Measurements from ENCODE around the gene EPHB2. TPM values are rescaled to one million over a fixed set of nuclear protein-coding genes. Genes with fewer than 3 reads are reported as not detected.

The EPHB2 gene
- total RNA-seq, 4 donors from 2014 or later: 0.32 to 4.0 (median 1.7) TPM

DNA sequence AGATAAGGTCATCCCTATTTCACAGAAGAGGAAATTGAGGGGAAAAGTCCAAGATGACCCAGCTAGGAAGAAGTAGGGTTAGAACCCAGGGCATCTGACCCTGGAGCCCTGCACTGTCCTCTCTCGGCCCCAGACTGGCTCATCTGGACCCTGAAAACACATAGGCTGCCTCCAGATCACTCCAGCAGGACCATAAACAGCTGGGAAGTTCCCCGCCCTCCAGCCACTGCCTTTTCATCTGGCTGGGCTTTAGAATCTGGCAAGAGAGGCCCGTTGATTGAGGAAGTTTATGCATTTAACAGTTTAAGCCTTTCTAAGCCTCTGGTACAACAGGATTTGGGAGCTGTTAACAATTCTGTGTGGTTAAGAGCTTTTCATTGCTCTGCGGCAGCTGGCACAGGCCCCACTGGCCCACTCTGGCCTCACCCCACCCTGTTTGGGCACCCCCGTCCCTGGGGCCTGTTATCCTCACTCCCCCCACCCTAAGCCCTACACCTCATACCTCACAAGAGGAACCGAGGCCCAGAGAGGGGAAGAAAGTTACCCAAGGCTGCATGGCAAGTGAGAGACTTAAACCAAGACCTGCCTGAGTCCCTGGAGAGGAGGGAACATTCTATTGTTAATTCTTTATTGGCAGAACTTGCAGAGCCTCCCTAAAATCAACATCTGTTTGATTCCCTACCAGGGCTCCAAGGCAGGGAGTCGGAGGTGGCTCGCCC lies 84.2 kb downstream of the EPHB2 start:
- Histone ChIP-seq H3K4me1 (peaks cover 19% of the 10 kb centered on the region), H3K9me3 (no peaks in the 10 kb centered on the region), H3K4me3 (no peak overlapping the region), H3K27me3 (peaks cover under 1% of the 10 kb centered on the region), H3K27ac (no peak overlapping the region), H3K36me3 (no peaks in the 10 kb centered on the region)
- no peak for TF ChIP-seq POLR2A (IDR thresholded peaks at IDR 0.05)
- DNase-seq (ENCODE audit: low spot score in 2 of 2): no peak
- WGBS: 37% methylated on average over 6 of the region's 8 CpGs

DNA sequence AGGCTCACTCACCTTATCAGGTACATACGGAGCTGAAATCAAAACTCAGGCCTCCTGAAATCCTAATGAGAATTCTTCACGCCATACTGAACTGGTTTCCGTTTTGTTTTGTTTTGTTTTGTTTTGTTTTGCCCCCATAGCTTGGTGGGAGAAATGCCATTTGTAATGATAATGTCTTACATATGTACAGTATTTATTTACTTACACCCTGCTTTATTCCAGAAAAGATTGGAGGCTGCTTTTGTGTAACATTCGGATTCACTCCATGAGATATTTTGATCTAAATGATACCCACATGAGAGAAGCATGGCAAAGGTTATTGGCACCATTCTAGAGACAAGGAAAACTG lies 84.7 kb downstream of the EPHB2 start:
- 67% methylated on average over 4 of the region's 4 CpGs for WGBS
- Histone ChIP-seq H3K9me3 (no peaks in the 10 kb centered on the region), H3K4me3 (no peak overlapping the region), H3K36me3 (no peaks in the 10 kb centered on the region), H3K27me3 (peaks cover 4% of the 10 kb centered on the region), H3K4me1 (peaks cover 17% of the 10 kb centered on the region), H3K27ac (no peak overlapping the region)
- TF ChIP-seq POLR2AphosphoS5 (IDR thresholded peaks at IDR 0.05): no peak
- TF ChIP-seq, protein P1, sequence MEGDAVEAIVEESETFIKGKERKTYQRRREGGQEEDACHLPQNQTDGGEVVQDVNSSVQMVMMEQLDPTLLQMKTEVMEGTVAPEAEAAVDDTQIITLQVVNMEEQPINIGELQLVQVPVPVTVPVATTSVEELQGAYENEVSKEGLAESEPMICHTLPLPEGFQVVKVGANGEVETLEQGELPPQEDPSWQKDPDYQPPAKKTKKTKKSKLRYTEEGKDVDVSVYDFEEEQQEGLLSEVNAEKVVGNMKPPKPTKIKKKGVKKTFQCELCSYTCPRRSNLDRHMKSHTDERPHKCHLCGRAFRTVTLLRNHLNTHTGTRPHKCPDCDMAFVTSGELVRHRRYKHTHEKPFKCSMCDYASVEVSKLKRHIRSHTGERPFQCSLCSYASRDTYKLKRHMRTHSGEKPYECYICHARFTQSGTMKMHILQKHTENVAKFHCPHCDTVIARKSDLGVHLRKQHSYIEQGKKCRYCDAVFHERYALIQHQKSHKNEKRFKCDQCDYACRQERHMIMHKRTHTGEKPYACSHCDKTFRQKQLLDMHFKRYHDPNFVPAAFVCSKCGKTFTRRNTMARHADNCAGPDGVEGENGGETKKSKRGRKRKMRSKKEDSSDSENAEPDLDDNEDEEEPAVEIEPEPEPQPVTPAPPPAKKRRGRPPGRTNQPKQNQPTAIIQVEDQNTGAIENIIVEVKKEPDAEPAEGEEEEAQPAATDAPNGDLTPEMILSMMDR (IDR thresholded peaks at IDR 0.05): no peak
- TF ChIP-seq POLR2A (IDR thresholded peaks at IDR 0.05): no peak
- no peak for DNase-seq (ENCODE audit: low spot score in 2 of 2)

DNA sequence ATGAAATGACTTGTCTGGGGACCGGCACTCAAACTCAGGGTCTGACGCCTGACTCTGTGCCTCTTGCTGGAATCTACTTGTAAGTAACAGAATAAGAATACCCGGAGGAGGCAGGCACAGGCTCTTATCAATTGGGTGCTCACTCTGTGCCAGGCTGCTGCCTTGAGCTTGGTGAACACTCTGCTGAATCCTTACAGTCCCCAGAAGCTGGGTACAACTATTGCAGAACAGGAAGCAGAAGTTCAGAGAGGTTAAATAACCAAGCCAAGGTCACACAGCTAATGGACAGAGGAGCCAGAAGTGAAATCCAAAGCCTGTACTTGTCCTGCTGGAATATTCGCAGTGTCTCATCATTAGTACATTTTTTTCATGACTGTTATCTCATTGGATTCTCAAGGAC lies 86.0 kb downstream of the EPHB2 start:
- Histone ChIP-seq H3K36me3 (no peaks in the 10 kb centered on the region), H3K27me3 (peaks cover 4% of the 10 kb centered on the region), H3K4me1 (peaks cover 12% of the 10 kb centered on the region), H3K9me3 (no peaks in the 10 kb centered on the region), H3K4me3 (no peak overlapping the region), H3K27ac (no peak overlapping the region)
- WGBS: 88% methylated on average over 2 of the region's 4 CpGs
- DNase-seq (ENCODE audit: low spot score in 2 of 2): no peak
- TF ChIP-seq POLR2A (IDR thresholded peaks at IDR 0.05) (no peak), POLR2AphosphoS5 (IDR thresholded peaks at IDR 0.05) (no peak), EP300 (IDR thresholded peaks at IDR 0.05) (no peak)
- TF ChIP-seq, protein P1 (IDR thresholded peaks at IDR 0.05): no peak

DNA sequence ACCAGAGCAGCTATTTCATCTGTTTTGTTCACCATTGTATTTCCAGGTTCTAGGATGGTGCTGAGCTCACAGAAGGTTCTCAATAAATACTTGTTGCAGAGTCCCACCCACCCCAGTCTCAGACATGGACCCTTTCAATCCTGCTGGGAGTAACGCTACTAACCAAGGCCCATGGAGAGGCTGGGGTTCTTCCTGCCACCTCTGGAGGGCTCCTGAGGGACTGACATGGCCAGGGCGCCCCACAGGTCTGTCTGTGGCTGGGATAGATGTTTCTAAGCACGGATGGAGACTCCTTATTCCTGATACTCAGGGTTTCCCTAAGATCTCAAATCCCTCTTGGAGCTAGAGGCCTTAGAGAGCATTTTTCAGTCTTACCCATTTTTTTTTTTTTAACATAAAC lies 87.4 kb downstream of the EPHB2 start:
- TF ChIP-seq EP300 (IDR thresholded peaks at IDR 0.05) (no peak), POLR2A (IDR thresholded peaks at IDR 0.05) (no peak), POLR2AphosphoS5 (IDR thresholded peaks at IDR 0.05) (no peak)
- TF ChIP-seq, protein P1 (IDR thresholded peaks at IDR 0.05): no peak
- Histone ChIP-seq H3K4me1 (peaks cover 12% of the 10 kb centered on the region), H3K4me3 (no peak overlapping the region), H3K9me3 (no peaks in the 10 kb centered on the region), H3K27ac (no peak overlapping the region), H3K27me3 (peaks cover 4% of the 10 kb centered on the region), H3K36me3 (no peaks in the 10 kb centered on the region)
- WGBS: 84% methylated on average over 3 of the region's 3 CpGs
- DNase-seq (ENCODE audit: low spot score in 2 of 2): no peak

DNA sequence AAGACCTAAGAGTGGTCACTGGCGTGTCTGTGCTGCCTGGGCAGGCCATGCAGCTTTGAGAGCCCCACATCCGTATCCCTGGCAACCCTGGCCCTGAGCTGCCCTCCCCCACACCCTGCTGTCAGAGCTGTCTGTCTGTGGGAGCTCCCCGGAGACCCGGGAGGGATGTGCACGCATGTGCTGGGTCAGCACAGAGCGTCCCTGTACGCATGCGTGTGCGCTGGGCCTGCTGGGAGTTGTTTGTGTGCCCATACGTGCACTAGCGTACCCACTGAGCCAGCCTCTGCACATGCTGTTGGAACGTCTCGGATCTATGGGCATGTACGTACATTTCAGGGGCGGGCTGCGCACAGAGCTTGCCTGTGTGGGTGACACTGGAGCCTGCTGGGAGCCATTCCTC lies 89.3 kb downstream of the EPHB2 start:
- Histone ChIP-seq H3K4me3 (no peak overlapping the region), H3K27ac (no peak overlapping the region), H3K36me3 (no peaks in the 10 kb centered on the region), H3K27me3 (peaks cover 4% of the 10 kb centered on the region), H3K4me1 (peaks cover 13% of the 10 kb centered on the region), H3K9me3 (no peaks in the 10 kb centered on the region)
- no peak for DNase-seq (ENCODE audit: low spot score in 2 of 2)
- WGBS: no CpG with 5 or more reads among the region's 16 CpGs
- TF ChIP-seq EP300 (IDR thresholded peaks at IDR 0.05): no peak
- TF ChIP-seq POLR2AphosphoS5 (IDR thresholded peaks at IDR 0.05): no peak
- no peak for TF ChIP-seq POLR2A (IDR thresholded peaks at IDR 0.05)
- TF ChIP-seq, protein P1 (IDR thresholded peaks at IDR 0.05): no peak

DNA sequence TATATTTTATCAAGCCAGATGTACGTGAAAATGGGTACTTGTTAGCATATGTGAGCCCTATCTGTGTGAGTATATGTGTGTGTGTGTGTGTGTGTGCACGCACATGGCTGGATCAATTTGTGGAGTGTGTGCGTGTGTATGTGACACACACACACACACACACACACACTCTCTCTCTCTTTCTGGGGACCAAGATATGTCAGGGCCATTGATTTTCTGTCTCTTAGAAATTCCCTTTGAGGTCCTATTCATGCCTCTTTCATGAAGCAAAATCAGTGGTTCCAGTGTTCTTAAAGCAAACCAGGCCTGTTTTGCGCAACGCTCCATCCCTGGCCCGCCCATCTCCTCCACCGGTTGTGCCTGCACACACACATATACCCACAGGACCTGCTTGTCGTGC lies 90.0 kb downstream of the EPHB2 start:
- H3K36me3 ChIP-seq: no peaks in the 10 kb centered on the region
- H3K9me3 ChIP-seq: no peaks in the 10 kb centered on the region
- no peak for TF ChIP-seq POLR2A (IDR thresholded peaks at IDR 0.05)
- TF ChIP-seq EP300 (IDR thresholded peaks at IDR 0.05): no peak
- TF ChIP-seq, protein P1 (IDR thresholded peaks at IDR 0.05): no peak
- TF ChIP-seq POLR2AphosphoS5 (IDR thresholded peaks at IDR 0.05): no peak
- 92% methylated on average over 8 of the region's 8 CpGs for WGBS
- H3K27ac ChIP-seq: no peak overlapping the region
- peaks cover 9% of the 10 kb centered on the region for H3K4me1 ChIP-seq
- no peak overlapping the region for H3K4me3 ChIP-seq
- peaks cover 4% of the 10 kb centered on the region for H3K27me3 ChIP-seq
- DNase-seq (ENCODE audit: low spot score in 2 of 2): no peak

Measured in suprapubic skin (tissue), 4 donors.